Heart right ventricle (tissue), 16 donors: Measurements from ENCODE around the gene RNF144A. TPM values are rescaled to one million over a fixed set of nuclear protein-coding genes. Genes with fewer than 3 reads are reported as not detected.

ENCODE experiments used
- ATAC-seq, 8 donors: fragments of 200-7000 bp; cut with Tn5 transposase; one replicate each; pipeline ENCODE4 v1.9.1; 2020; ENCODE audit warnings: mild to moderate bottlenecking in 8 of 8, moderate library complexity in 8 of 8, moderate number of reproducible peaks in 1 of 8
- DNase-seq, 2 donors: peaks; one replicate each; pipeline ENCODE4 v3.0.0-alpha.2; 2020
- H3K27ac ChIP-seq, 10 donors: fragments of 200-600 bp; sonication (generic) in 2 of 10; one replicate each; pipeline versions ENCODE4 v1.5.0 to v1.8.0; 2020 to 2022; ENCODE audit warnings: mild to moderate bottlenecking in 3 of 10
- H3K27me3 ChIP-seq, 7 donors: fragments of 200-600 bp; one replicate each; pipeline ENCODE4 v1.8.0; 2021 to 2022; ENCODE audit warnings: mild to moderate bottlenecking in 2 of 7
- H3K36me3 ChIP-seq, 9 donors: fragments of 200-600 bp; sonication (generic) in 1 of 9; one replicate each; pipeline versions ENCODE4 v1.5.0 to v1.8.0; 2020 to 2022; ENCODE audit warnings: mild to moderate bottlenecking in 2 of 9
- H3K4me1 ChIP-seq, 9 donors: fragments of 200-600 bp; sonication (generic) in 1 of 9; one replicate each; pipeline versions ENCODE4 v1.5.0 to v1.8.0; 2020 to 2022; ENCODE audit warnings: mild to moderate bottlenecking in 4 of 9
- H3K4me3 ChIP-seq, 10 donors: fragments of 200-600 bp; sonication (generic) in 2 of 10; one replicate each; pipeline versions ENCODE4 v1.5.0 to v1.8.0; 2020 to 2022; ENCODE audit warnings: mild to moderate bottlenecking in 7 of 10, moderate library complexity in 2 of 10
- H3K9me3 ChIP-seq, 11 donors: fragments of 200-600 bp in 10 of 11; sonication (generic) in 2 of 11; one replicate each; pipeline versions ENCODE4 v1.5.0 to v1.8.0; 2013 to 2022; ENCODE audit warnings: mild to moderate bottlenecking in 2 of 11, control low read depth in 1 of 11, moderate library complexity in 1 of 11
- CTCF ChIP-seq, 9 donors: fragments of 200-600 bp; sonication (generic) in 2 of 9; IDR thresholded peaks; one replicate each; pipeline versions ENCODE4 v1.5.0 to v1.8.0; 2021 to 2022; ENCODE audit warnings: antibody characterized with exemption in 9 of 9, mild to moderate bottlenecking in 5 of 9, moderate library complexity in 1 of 9
- WGBS, 2 donors: extraction: QIAGEN DNeasy Blood & Tissue Kit; methylation state at CpG; one replicate each; pipeline ENCODE4 v1.1.7; 2013; ENCODE audit warnings: inconsistent platforms in 1 of 2; 5-methylcytosine and 5-hydroxymethylcytosine counted together
- intact Hi-C, 10 donors: fragments of 100-400 bp; cut with DNase I; formaldehyde crosslinking; loops; one replicate each; pipeline versions ENCODE4 v1.11.1 to v1.14.2; 2022
- polyA plus RNA-seq, 2 donors: library from polyadenylated mRNA; stranded (reverse); fragments of 200-250 nt; gene quantifications; one replicate each; pipeline ENCODE4 v1.2.3, GENCODE V29; 2013
- total RNA-seq, 10 donors: library from RNA; stranded (reverse); fragmentation: NEBNext Ultra II Directional in 3 of 10; extraction: Animal tissue kit (Norgen Biotek cat#: 25700) in 3 of 10; gene quantifications; one replicate each; pipeline versions ENCODE4 v1.2.1 to v1.2.4, GENCODE V29; 2021 to 2023
- donor health status: Arrhythmogenic right ventricular cardiomyopathy.
- donor health status: ischemic (EF 13 %, LVEDD 7.1; RV severe dilation, severe dysfunction).
- donor health status: healthy with polysubstance abuse.
- donor health status: DM: no; HTN: yes; CAD: no.
- donor health status: DM: no; HTN: no; CAD: no.
- donor health status: ischemic (EF 25% LVEDD 6.9; RV normal size, moderate dysfunction).
- donor health status: ischemic (EF 25% LVEDD 5.7; RV mildly dilated, moderate dysfunction).
- donor health status: healthy.
- donor health status: DM: yes; HTN: yes; CAD: no.
- donor health status: Ischemic cardiomyopathy.
- donor health status: ischemic (EF 35%, LVEDD 5.7; RV mildly dilated, moderate dysfunction).
- donor health status: nonischemic (EF 11% LVEDD 7.7; RV severe dilation, severe dysfunction).
- donor health status: DM: yes; HTN: yes; CAD: no.
- donor health status: PGD.
- donor health status: ischemic (EF 29% LVEDD 5.4; RV normal size, mild dysfunction).
- donor health status: nonischemic (EF 23%, LVEDD 6.1; RV moderate dilation, normal function).

Gene RNF144A
- total and polyA plus RNA-seq, 12 donors = 3.6 to 19.7 (median 11.6) TPM

DNA sequence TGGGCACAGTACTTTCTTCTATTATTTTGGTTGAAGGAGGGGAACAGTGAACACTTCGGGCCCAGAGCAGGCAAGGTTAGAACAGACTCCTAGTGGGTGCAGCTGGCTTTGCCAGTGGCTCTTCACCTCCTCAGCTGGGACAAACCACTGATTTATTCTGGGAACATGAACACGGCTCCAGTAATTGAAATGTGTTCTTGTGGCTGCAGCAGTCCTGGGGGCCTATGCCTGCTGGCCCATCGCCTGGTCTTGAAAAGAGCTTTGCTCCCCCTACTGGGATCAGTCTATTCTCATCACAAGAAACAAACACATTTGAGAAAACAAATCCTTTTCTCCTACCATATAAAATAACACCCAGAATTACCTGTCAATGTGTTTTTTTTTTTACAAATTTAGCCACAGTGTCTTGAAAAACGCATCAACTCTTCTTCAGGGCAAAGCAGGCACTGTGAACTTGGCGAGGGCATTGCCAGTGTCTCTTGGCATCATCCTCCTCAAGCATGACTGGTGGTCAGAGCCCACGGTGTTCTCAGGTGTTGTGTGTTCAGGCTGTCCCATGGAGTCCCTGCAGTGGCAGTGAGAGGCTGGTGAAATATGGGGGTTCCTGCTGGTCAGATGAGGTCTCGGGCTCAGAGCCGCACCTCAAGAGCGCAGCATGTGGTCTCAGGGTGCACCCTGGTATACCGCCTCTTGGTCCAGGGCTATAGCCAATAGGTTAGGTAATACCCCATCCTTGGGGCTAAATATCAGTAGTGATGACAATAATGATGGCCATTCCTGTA lies 51.3 kb downstream of the RNF144A start:
- Histone ChIP-seq H3K4me3 (no peak overlapping the region), H3K9me3 (no peaks in the 10 kb centered on the region), H3K36me3 (peaks cover 0 to 22% (median 0%) of the 10 kb centered on the region in 9 donors), H3K27me3 (no peaks in the 10 kb centered on the region), H3K27ac (peak overlapping the region in 2 of 10 donors; percentile 30), H3K4me1 (peaks cover 0 to 40% (median 16%) of the 10 kb centered on the region in 9 donors)
- WGBS, 2 donors = 72 to 74% methylated on average over 10 of the region's 10 CpGs
- intact Hi-C loops = no loop called here
- peak; percentile 30 to 48 for DNase-seq
- peak; percentile 77 to 90 (median 86) for ATAC-seq
- TF ChIP-seq CTCF (IDR thresholded peaks at IDR 0.05) = peak in 7 of 9 donors; percentile 13 to 59 (median 38)

GRCh38 chr2:6970551-6970950 lies 53.3 kb downstream of the RNF144A start:
- peaks cover 0 to 40% (median 17%) of the 10 kb centered on the region in 9 donors for H3K4me1 ChIP-seq
- H3K27ac ChIP-seq = no peak overlapping the region
- DNase-seq (no peak), ATAC-seq (no peak)
- no peak for TF ChIP-seq CTCF (IDR thresholded peaks at IDR 0.05)
- peaks cover 0 to 29% (median 0%) of the 10 kb centered on the region in 9 donors for H3K36me3 ChIP-seq
- no peaks in the 10 kb centered on the region for H3K9me3 ChIP-seq
- no peak overlapping the region for H3K4me3 ChIP-seq
- 94 to 100% methylated on average over 1 of the region's 1 CpG for WGBS, 2 donors
- H3K27me3 ChIP-seq = no peaks in the 10 kb centered on the region
- intact Hi-C loops = loop anchor here in 1 of 10 donors (10.0 kb wide), 1 partner anchor 46 kb away; no protein-coding TSS in a partner anchor

DNA sequence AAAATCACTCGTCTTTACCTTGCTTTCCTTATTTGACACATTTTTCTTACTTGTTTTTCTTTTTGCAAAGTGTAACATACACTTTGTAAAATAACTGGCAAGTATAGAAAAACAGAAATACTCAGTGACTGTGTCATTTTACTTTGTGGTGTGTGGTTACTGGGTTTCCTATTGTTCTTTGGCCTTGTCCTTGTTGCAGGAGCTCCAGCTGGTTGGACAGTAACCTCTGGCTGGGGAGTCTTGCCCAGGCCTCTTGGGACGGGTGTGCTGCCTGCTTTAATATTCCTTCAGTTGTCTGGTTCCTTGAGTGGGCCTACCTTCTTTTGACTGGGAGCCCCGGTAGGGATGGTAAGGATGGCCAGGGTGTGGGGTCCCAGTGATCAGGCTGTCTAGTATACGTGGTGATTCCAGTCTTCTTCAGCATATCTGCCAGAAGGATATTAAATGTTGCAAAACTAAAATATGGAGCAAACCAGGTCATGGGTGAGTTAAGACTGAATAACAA lies 53.8 kb downstream of the RNF144A start:
- peaks cover 0 to 29% (median 0%) of the 10 kb centered on the region in 9 donors for H3K36me3 ChIP-seq
- DNase-seq = no peak
- intact Hi-C loops = loop anchor here in 1 of 10 donors (10.0 kb wide), 1 partner anchor 46 kb away; no protein-coding TSS in a partner anchor
- H3K9me3 ChIP-seq = no peaks in the 10 kb centered on the region
- ATAC-seq = no peak
- 81 to 94% methylated on average over 4 of the region's 4 CpGs for WGBS, 2 donors
- peaks cover 0 to 41% (median 22%) of the 10 kb centered on the region in 9 donors for H3K4me1 ChIP-seq
- no peak for TF ChIP-seq CTCF (IDR thresholded peaks at IDR 0.05)
- H3K27ac ChIP-seq = no peak overlapping the region
- H3K27me3 ChIP-seq = no peaks in the 10 kb centered on the region
- H3K4me3 ChIP-seq = no peak overlapping the region

- Histone ChIP-seq H3K27ac (no peak overlapping the region), H3K36me3 (peaks cover 0 to 29% (median 0%) of the 10 kb centered on the region in 9 donors), H3K4me1 (peaks cover 0 to 44% (median 24%) of the 10 kb centered on the region in 9 donors), H3K27me3 (no peaks in the 10 kb centered on the region), H3K9me3 (no peaks in the 10 kb centered on the region), H3K4me3 (no peak overlapping the region)
- intact Hi-C loops = loop anchor here in 1 of 10 donors (10.0 kb wide), 1 partner anchor 47 kb away; no protein-coding TSS in a partner anchor
- ATAC-seq = no peak
- TF ChIP-seq CTCF (IDR thresholded peaks at IDR 0.05) = no peak
- 93 to 96% methylated on average over 2 of the region's 2 CpGs for WGBS, 2 donors
- DNase-seq = no peak
These were observed 54.3 kb downstream of the RNF144A start for GRCh38 chr2:6971502-6971901.
